ENCODE measurements around the gene ZNF500.
"Not testable (repeated sequence)": the region's sequence is repeated elsewhere in the genome, so short reads cannot be mapped to it uniquely, and the experiment has no call there.

ZNF500 gene

DNA sequence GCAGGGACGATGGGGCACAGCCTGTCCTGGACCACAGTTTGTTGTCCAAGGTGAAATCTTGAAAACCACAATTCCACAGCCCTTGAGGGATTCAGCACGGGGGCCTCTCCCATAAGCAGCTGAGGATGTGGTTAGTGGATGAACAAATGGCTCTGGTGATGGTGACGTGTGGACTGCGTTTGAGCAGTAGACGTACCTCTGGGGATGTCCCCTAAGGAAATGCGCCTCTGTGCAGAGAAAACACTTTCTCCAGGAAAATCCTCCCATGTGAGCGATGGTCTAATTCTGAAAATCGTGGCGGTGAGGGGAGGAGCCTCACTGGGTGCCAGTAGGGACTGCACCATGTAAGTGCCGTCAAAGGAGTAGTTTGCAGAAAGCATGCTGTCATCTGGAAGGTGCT lies 23.9 kb upstream of the ZNF500 start:
- no peak overlapping the region for H3K9ac ChIP-seq (ENCODE audit: low read length)
- H3K9me3 ChIP-seq (ENCODE audit: control insufficient read depth, low read length): no peaks in the 10 kb centered on the region
- H3K4me1 ChIP-seq (ENCODE audit: control insufficient read depth, insufficient read depth, low read length): peaks cover 10% of the 10 kb centered on the region
- no peaks in the 10 kb centered on the region for H3K36me3 ChIP-seq (ENCODE audit: control insufficient read depth, insufficient read depth, low read length)
- no peaks in the 10 kb centered on the region for H3K27me3 ChIP-seq (ENCODE audit: control insufficient read depth, insufficient read depth, low read length)
- H3K4me3 ChIP-seq (ENCODE audit: low read length): no peak overlapping the region

DNA sequence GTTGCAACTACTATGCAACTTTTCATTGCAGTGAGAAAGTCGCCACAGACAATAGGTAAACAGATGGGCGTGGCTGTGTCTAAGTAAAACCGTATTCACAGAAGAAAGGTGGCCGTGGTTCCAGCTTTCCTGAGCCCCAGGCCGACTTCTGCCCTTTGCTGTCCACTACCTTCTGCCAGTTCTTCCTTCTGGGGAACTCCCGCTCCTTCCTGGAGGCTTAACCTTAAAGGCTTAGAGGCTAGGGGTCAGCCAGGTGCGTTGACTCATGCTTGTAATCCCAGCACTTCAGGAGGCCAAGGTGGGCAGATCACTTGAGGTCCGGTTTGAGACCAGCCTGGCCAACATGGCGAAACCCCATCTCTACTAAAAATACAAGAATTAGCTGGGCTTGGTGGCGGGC lies 23.3 kb upstream of the ZNF500 start:
- H3K4me3 ChIP-seq (ENCODE audit: low read length): no peak overlapping the region
- no peaks in the 10 kb centered on the region for H3K27me3 ChIP-seq (ENCODE audit: control insufficient read depth, insufficient read depth, low read length)
- no peaks in the 10 kb centered on the region for H3K36me3 ChIP-seq (ENCODE audit: control insufficient read depth, insufficient read depth, low read length)
- H3K9me3 ChIP-seq (ENCODE audit: control insufficient read depth, low read length): no peaks in the 10 kb centered on the region
- peaks cover 10% of the 10 kb centered on the region for H3K4me1 ChIP-seq (ENCODE audit: control insufficient read depth, insufficient read depth, low read length)
- H3K9ac ChIP-seq (ENCODE audit: low read length): no peak overlapping the region

DNA sequence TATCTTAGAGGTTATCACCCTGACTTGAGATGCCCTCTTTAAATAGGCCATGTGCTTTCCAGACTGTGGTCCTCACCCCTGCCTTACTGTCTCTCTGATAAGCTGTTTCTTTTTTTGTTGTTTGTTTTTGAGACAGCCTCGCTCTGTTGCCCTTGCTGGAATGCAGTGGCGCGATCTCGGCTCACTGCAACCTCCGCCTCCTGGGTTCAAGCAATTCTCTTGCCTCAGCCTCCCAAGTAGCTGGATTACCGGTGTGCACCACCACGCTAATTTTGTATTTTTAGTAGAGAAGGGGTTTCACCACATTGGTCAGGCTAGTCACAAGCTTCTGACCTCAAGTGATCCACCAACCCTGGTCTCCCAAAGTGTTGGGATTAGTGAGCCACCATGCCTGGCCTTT lies 21.9 kb upstream of the ZNF500 start:
- H3K9ac ChIP-seq (ENCODE audit: low read length): no peak overlapping the region
- no peak overlapping the region for H3K4me3 ChIP-seq (ENCODE audit: low read length)
- no peaks in the 10 kb centered on the region for H3K36me3 ChIP-seq (ENCODE audit: control insufficient read depth, insufficient read depth, low read length)
- peaks cover 10% of the 10 kb centered on the region for H3K4me1 ChIP-seq (ENCODE audit: control insufficient read depth, insufficient read depth, low read length)
- no peaks in the 10 kb centered on the region for H3K27me3 ChIP-seq (ENCODE audit: control insufficient read depth, insufficient read depth, low read length)
- no peaks in the 10 kb centered on the region for H3K9me3 ChIP-seq (ENCODE audit: control insufficient read depth, low read length)

DNA sequence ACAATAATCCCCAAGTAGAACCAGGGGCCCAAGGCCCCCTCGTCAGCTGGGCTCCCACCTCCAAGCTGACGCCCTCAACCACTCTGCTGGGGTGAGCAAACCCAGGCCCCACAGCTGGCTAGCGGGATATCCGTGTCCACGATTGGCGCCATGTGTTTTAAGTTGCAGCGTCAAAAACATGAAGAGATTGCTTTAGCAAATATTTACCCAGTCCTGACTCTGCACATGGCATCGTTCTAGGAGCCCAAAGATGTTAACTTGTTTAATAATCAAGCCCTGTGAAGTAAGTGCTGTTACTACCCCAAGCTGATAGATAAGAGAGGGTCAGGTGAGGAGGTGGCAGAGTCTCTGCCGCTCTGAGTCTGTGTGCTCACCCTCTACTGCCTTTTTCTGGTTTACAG lies 21.5 kb upstream of the ZNF500 start:
- Histone ChIP-seq H3K36me3 (ENCODE audit: control insufficient read depth, insufficient read depth, low read length) (no peaks in the 10 kb centered on the region), H3K9ac (ENCODE audit: low read length) (no peak overlapping the region), H3K27me3 (ENCODE audit: control insufficient read depth, insufficient read depth, low read length) (no peaks in the 10 kb centered on the region), H3K9me3 (ENCODE audit: control insufficient read depth, low read length) (no peaks in the 10 kb centered on the region), H3K4me3 (ENCODE audit: low read length) (no peak overlapping the region), H3K4me1 (ENCODE audit: control insufficient read depth, insufficient read depth, low read length) (peaks cover 10% of the 10 kb centered on the region)

DNA sequence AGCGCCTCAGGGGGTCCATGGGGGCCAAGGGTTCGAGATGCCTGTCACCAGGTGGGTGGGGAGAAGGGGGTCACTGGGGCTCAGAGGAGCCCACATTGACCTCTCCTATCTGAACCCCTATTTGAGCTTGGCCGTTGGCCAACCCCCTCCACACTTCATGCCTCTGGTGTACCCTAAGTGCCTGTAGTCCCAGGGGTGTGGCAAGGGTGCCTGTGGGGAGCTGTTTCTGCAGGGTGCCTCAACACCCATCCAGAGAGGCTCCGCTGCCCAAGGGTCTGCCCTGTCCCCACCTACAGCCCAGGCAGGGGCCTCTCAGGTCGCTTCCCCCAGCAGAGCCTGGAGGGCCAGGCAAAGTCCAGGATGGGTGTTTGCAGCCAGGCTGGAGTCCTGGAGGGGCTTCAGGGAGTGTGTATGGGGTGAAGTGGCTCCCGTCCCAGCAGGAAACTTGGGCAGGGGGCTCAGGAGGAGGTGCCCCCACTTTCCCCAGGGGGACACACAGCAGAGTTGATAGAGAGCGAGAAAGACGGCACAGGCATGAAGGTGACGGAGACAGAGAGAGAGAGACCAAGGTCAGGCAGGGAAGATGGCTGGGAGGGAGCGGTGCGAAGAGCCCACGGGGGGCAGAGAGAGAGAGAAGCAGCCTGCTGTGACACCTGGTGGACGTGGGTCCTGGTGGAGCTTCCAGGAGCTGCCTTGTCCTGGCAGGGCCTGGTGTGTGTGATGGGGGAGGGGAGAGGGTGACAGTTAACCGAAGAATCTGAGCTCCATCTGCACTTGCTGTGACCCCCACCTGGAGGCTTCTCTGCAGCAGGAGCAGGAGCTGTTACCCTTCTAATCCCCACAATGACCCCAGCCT lies 20.9 kb upstream of the ZNF500 start, which contains the start of gene SEPTIN12:
Gene SEPTIN12 (minus strand): TSS at position 719 of the 856 bp plus-strand sequence. CDS start 700 bp downstream, at position 19.
- Histone ChIP-seq H3K9ac (ENCODE audit: low read length) (no peak within 1 kb of the TSS), H3K9me3 (ENCODE audit: control insufficient read depth, low read length) (no peaks in the 10 kb centered on the region), H3K36me3 (ENCODE audit: control insufficient read depth, insufficient read depth, low read length) (no peaks in the 10 kb centered on the region)

DNA sequence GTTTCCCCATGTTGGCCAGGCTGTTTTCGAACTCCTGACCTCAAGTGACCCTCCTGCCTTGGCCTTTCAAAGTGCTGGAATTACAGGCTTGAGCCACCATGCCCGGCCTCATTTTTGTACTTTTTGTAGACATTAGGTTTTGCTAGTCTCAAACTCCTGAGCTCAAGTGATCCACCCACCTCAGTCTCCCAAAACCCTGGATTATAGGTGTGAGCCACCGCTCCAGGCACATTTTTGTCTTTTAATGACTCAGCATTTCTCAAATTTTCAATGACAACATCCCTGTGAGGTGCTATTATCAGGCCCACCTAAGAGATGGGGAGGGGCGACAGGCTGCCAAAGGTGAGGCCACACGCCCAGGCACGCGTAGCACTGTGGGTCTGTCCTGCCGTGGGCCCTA lies 20.1 kb upstream of the ZNF500 start:
- no peaks in the 10 kb centered on the region for H3K27me3 ChIP-seq (ENCODE audit: control insufficient read depth, insufficient read depth, low read length)
- H3K4me1 ChIP-seq (ENCODE audit: control insufficient read depth, insufficient read depth, low read length): peaks cover 10% of the 10 kb centered on the region
- no peak overlapping the region for H3K9ac ChIP-seq (ENCODE audit: low read length)
- no peaks in the 10 kb centered on the region for H3K9me3 ChIP-seq (ENCODE audit: control insufficient read depth, low read length)
- H3K36me3 ChIP-seq (ENCODE audit: control insufficient read depth, insufficient read depth, low read length): no peaks in the 10 kb centered on the region
- no peak overlapping the region for H3K4me3 ChIP-seq (ENCODE audit: low read length)

More for the DNA sequence above, 20.9 kb upstream of the ZNF500 start, which contains the start of gene SEPTIN12:
- Histone ChIP-seq H3K4me1 (ENCODE audit: control insufficient read depth, insufficient read depth, low read length) (peaks cover 10% of the 10 kb centered on the region), H3K27me3 (ENCODE audit: control insufficient read depth, insufficient read depth, low read length) (no peaks in the 10 kb centered on the region), H3K4me3 (ENCODE audit: low read length) (no peak within 1 kb of the TSS)

DNA sequence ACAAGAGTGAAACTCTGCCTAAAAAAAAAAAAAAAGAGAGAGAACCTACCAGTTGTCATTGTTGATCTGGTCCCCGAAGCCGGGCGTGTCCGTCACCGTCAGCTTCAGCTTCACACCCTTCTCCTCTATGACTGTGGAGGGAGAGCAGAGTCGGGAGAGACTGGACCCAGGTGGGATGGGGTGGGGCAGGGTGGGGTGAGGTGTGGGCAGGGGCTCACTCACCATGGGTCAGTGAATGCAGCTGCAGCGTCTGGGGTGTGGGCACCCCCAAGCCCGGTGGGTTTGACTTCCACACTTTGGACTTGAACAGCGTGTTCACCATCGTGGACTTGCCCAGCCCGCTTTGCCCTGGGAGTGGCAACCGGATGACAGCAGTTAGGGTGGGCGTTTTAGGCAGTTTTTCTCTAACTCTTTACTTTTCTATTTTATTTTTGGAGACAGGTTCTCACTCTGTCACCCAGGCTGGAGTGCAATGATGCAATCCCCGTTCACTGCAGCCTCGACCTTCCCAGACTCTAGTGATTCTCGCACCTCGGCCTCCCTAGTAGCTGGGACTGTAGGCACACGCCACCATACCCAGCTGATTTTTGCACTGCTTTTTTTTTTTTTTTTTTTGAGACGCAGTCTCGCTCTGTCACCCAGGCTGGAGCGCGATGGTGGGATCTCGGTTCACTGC lies 18.9 kb upstream of the ZNF500 start:
- no peaks in the 10 kb centered on the region for H3K27me3 ChIP-seq (ENCODE audit: control insufficient read depth, insufficient read depth, low read length)
- no peaks in the 10 kb centered on the region for H3K9me3 ChIP-seq (ENCODE audit: control insufficient read depth, low read length)
- H3K4me3 ChIP-seq (ENCODE audit: low read length): no peak overlapping the region
- peaks cover 10% of the 10 kb centered on the region for H3K4me1 ChIP-seq (ENCODE audit: control insufficient read depth, insufficient read depth, low read length)
- no peaks in the 10 kb centered on the region for H3K36me3 ChIP-seq (ENCODE audit: control insufficient read depth, insufficient read depth, low read length)
- H3K9ac ChIP-seq (ENCODE audit: low read length): no peak overlapping the region

DNA sequence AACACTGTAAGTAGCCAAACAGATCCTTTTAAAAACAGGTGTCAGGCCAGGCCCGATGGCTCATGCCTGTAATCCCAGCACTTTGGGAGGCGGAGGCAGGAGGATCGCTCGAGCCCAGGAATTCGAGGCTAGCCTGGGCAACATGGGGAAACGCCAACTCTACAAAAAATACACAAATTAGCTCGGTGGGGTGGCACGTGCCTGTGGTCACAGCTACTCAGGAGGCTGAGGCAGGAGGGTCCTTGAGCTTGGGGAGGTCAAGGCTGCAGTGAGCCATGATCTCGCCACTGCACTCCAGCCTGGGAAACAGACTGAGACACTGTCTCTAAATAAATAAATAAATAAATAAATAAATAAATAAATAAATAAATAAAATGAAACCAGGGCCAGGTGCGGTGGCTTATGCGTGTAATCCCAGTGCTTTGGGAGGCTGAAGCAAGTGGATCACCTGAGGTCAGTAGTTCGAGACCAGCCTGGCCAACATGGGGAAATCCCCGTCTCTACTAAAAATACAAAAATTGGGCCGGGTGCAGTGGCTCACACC lies 17.6 kb upstream of the ZNF500 start:
- H3K9ac ChIP-seq (ENCODE audit: low read length); H3K9me3 ChIP-seq (ENCODE audit: control insufficient read depth, low read length); H3K4me3 ChIP-seq (ENCODE audit: low read length); H3K27me3 ChIP-seq (ENCODE audit: control insufficient read depth, insufficient read depth, low read length); H3K36me3 ChIP-seq (ENCODE audit: control insufficient read depth, insufficient read depth, low read length): not testable (repeated sequence)
- H3K4me1 ChIP-seq (ENCODE audit: control insufficient read depth, insufficient read depth, low read length): peaks cover 10% of the 10 kb centered on the region

DNA sequence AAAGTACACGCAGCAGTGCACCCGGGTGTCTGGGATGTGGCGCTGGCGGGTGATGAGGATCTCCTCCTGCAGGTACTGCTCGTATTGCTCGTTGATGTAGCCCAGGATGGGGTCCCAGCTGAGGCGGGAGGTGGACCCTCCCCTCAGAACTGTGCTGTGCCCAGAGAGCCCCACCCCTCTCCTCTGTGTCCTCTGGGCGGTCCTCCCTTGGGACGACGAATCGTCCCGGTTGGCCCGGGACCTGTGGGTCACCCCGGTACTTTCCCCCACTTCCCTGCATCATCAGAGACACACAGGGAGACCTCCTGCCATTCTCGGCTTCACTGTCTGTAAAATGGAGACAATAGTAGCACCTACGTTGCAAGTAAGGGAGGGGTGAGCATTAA lies 17.0 kb upstream of the ZNF500 start:
- no peak overlapping the region for H3K9ac ChIP-seq (ENCODE audit: low read length)
- H3K36me3 ChIP-seq (ENCODE audit: control insufficient read depth, insufficient read depth, low read length): no peaks in the 10 kb centered on the region
- no peaks in the 10 kb centered on the region for H3K27me3 ChIP-seq (ENCODE audit: control insufficient read depth, insufficient read depth, low read length)
- H3K9me3 ChIP-seq (ENCODE audit: control insufficient read depth, low read length): no peaks in the 10 kb centered on the region
- peaks cover 10% of the 10 kb centered on the region for H3K4me1 ChIP-seq (ENCODE audit: control insufficient read depth, insufficient read depth, low read length)
- no peak overlapping the region for H3K4me3 ChIP-seq (ENCODE audit: low read length)

DNA sequence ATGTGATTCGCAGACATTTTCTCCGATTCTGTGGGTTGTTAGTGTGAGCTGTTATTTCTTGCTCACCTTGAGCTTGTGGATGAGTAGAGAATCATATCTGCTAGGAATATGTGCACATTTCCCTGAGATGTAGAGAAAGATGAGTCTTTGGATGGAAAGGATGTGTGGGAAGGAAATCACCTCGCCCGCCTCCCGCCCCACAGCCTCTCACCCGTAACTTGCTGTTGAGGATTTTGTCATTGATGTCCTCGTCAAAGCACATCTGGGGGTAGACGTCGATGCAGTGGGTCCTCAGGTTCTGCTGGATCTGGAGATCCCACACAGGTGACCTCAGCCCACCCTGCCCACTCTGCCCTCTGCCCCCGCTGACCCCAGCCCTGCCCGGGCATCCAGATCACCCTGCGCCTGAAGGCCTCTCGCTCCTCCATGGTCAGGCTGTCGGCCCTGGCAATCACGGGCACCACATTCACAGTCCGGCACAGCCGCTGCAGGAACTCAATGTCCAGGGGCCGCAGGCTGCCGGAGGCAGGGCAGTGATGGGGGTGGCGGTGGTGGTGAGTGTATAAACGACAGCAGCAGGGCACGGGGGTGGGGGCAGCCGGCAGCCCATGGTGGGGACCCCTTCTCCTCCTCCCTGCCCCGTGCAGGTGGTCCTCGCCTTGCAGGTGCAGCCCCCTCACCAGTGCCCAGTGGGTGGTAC lies 16.4 kb upstream of the ZNF500 start:
- no peaks in the 10 kb centered on the region for H3K36me3 ChIP-seq (ENCODE audit: control insufficient read depth, insufficient read depth, low read length)
- H3K4me1 ChIP-seq (ENCODE audit: control insufficient read depth, insufficient read depth, low read length): peaks cover 6% of the 10 kb centered on the region
- no peaks in the 10 kb centered on the region for H3K27me3 ChIP-seq (ENCODE audit: control insufficient read depth, insufficient read depth, low read length)
- H3K9me3 ChIP-seq (ENCODE audit: control insufficient read depth, low read length): no peaks in the 10 kb centered on the region
- no peak overlapping the region for H3K4me3 ChIP-seq (ENCODE audit: low read length)
- H3K9ac ChIP-seq (ENCODE audit: low read length): no peak overlapping the region

DNA sequence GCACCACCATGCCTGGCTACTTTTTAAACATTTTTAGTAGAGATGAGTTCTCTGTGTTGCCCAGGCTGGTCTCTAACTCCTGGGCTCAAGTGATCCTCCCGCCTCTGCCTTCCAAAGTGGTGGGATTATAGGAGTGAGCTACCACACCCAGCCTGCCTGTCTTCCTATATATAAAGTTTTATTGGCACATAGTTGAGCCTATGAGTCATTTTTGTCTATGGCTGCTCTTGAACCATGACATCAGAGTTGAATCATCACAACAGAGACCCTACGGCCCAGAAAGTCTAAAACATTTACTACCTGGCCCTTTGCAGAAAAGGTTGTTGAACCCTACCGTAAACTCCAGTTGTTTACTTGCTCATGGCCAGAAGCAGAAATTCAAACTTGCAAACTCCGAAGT lies 13.3 kb upstream of the ZNF500 start:
- H3K9ac ChIP-seq (ENCODE audit: low read length): no peak overlapping the region
- H3K4me1 ChIP-seq (ENCODE audit: control insufficient read depth, insufficient read depth, low read length): no peaks in the 10 kb centered on the region
- H3K27me3 ChIP-seq (ENCODE audit: control insufficient read depth, insufficient read depth, low read length): no peaks in the 10 kb centered on the region
- no peaks in the 10 kb centered on the region for H3K36me3 ChIP-seq (ENCODE audit: control insufficient read depth, insufficient read depth, low read length)
- no peak overlapping the region for H3K4me3 ChIP-seq (ENCODE audit: low read length)
- H3K9me3 ChIP-seq (ENCODE audit: control insufficient read depth, low read length): no peaks in the 10 kb centered on the region

DNA sequence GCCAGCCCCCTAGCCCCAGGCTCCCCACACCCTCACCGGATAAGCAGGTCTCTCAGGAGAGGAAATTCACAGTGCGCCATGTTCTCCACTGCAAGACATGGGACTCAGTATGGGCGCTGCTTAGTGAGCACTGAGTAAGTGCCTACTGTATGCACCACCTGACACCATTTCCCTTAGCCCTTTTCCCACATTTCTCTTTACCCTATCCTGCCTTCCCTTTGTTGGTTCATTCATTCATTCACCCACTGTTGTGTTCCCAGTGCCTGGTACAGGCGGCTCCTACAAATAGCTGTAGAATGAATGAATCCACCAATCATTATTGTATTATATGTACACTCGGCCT lies 11.1 kb upstream of the ZNF500 start:
- Histone ChIP-seq H3K27me3 (ENCODE audit: control insufficient read depth, insufficient read depth, low read length) (no peaks in the 10 kb centered on the region), H3K9me3 (ENCODE audit: control insufficient read depth, low read length) (no peaks in the 10 kb centered on the region), H3K36me3 (ENCODE audit: control insufficient read depth, insufficient read depth, low read length) (no peaks in the 10 kb centered on the region), H3K4me1 (ENCODE audit: control insufficient read depth, insufficient read depth, low read length) (no peaks in the 10 kb centered on the region), H3K4me3 (ENCODE audit: low read length) (no peak overlapping the region), H3K9ac (ENCODE audit: low read length) (no peak overlapping the region)

Measured in mucosa of stomach (tissue), 1 donor.